HUES48 (cell line): ENCODE data around the gene MLLT3.

ENCODE experiments used
- H3K27ac ChIP-seq: one replicate; pipeline ENCODE4 v1.7.0; 2013; ENCODE audit warnings: low read depth, low read length, inconsistent platforms
- H3K27me3 ChIP-seq: 2 replicates; pipeline ENCODE4 v1.6.1; 2013; ENCODE audit warnings: mild to moderate bottlenecking, low read length; ENCODE audit not compliant: control insufficient read depth, insufficient read depth
- H3K36me3 ChIP-seq: 2 replicates; pipeline ENCODE4 v1.6.1; 2013; ENCODE audit warnings: low read length; ENCODE audit not compliant: control insufficient read depth, insufficient read depth
- H3K4me1 ChIP-seq: 2 replicates; pipeline ENCODE4 v1.6.1; 2013; ENCODE audit warnings: mild to moderate bottlenecking, low read length; ENCODE audit not compliant: control insufficient read depth, insufficient read depth
- H3K4me3 ChIP-seq: 2 replicates; pipeline ENCODE4 v1.5.1; 2013; ENCODE audit warnings: mild to moderate bottlenecking, low read depth, low read length
- H3K9ac ChIP-seq: 2 replicates; pipeline ENCODE4 v1.6.1; 2013; ENCODE audit warnings: mild to moderate bottlenecking, low read depth, low read length, moderate library complexity
- H3K9me3 ChIP-seq: 2 replicates; pipeline ENCODE4 v1.6.1; 2013; ENCODE audit warnings: low read length; ENCODE audit not compliant: control insufficient read depth, insufficient read depth

MLLT3 gene

GRCh38 chr9:20474496-20474895 lies 147.8 kb downstream of the MLLT3 start:
- H3K4me3 ChIP-seq, result no peak overlapping the region
- H3K27ac ChIP-seq, result no peak overlapping the region
- peaks cover 22% of the 10 kb centered on the region for H3K4me1 ChIP-seq
- H3K9ac ChIP-seq, result no peak overlapping the region
- no peaks in the 10 kb centered on the region for H3K27me3 ChIP-seq
- no peaks in the 10 kb centered on the region for H3K9me3 ChIP-seq
- no peaks in the 10 kb centered on the region for H3K36me3 ChIP-seq

- Histone ChIP-seq H3K36me3 (no peaks in the 10 kb centered on the region), H3K27me3 (no peaks in the 10 kb centered on the region), H3K9me3 (no peaks in the 10 kb centered on the region), H3K9ac (no peak overlapping the region), H3K4me3 (no peak overlapping the region), H3K27ac (no peak overlapping the region), H3K4me1 (peaks cover 19% of the 10 kb centered on the region)
Observed at GRCh38 chr9:20473515-20474013, 148.7 kb downstream of the MLLT3 start.

GRCh38 chr9:20472342-20473045 lies 149.8 kb downstream of the MLLT3 start:
- H3K9me3 ChIP-seq, result no peaks in the 10 kb centered on the region
- peaks cover 9% of the 10 kb centered on the region for H3K4me1 ChIP-seq
- H3K9ac ChIP-seq, result no peak overlapping the region
- no peak overlapping the region for H3K4me3 ChIP-seq
- no peaks in the 10 kb centered on the region for H3K27me3 ChIP-seq
- H3K27ac ChIP-seq, result no peak overlapping the region
- no peaks in the 10 kb centered on the region for H3K36me3 ChIP-seq

- Histone ChIP-seq H3K27me3 (no peaks in the 10 kb centered on the region), H3K4me1 (no peaks in the 10 kb centered on the region; the same call in 1 of the 2 replicates), H3K27ac (no peak overlapping the region), H3K4me3 (no peak overlapping the region), H3K36me3 (no peaks in the 10 kb centered on the region), H3K9me3 (no peaks in the 10 kb centered on the region), H3K9ac (no peak overlapping the region)
Observed at GRCh38 chr9:20466328-20467008, 155.8 kb downstream of the MLLT3 start.

- Histone ChIP-seq H3K4me1 (no peaks in the 10 kb centered on the region), H3K9ac (no peak overlapping the region), H3K36me3 (no peaks in the 10 kb centered on the region), H3K27ac (no peak overlapping the region), H3K9me3 (no peaks in the 10 kb centered on the region), H3K27me3 (no peaks in the 10 kb centered on the region), H3K4me3 (no peak overlapping the region)
Observed at GRCh38 chr9:20464242-20464641, 158.1 kb downstream of the MLLT3 start.

- H3K27ac ChIP-seq, result no peak overlapping the region
- H3K4me1 ChIP-seq, result no peaks in the 10 kb centered on the region
- no peak overlapping the region for H3K4me3 ChIP-seq
- H3K36me3 ChIP-seq, result no peaks in the 10 kb centered on the region
- no peak overlapping the region for H3K9ac ChIP-seq
- no peaks in the 10 kb centered on the region for H3K27me3 ChIP-seq
- H3K9me3 ChIP-seq, result no peaks in the 10 kb centered on the region
Observed at GRCh38 chr9:20463823-20464222, 158.5 kb downstream of the MLLT3 start.

- Histone ChIP-seq H3K4me3 (no peak overlapping the region), H3K4me1 (no peaks in the 10 kb centered on the region)
Observed at GRCh38 chr9:20462410-20462809, 159.9 kb downstream of the MLLT3 start.

GRCh38 chr9:20447291-20447690 lies 175.0 kb downstream of the MLLT3 start:
- Histone ChIP-seq H3K27ac (no peak overlapping the region), H3K9ac (no peak overlapping the region)

More at GRCh38 chr9:20462410-20462809, 159.9 kb downstream of the MLLT3 start:
- Histone ChIP-seq H3K36me3 (no peaks in the 10 kb centered on the region), H3K9me3 (no peaks in the 10 kb centered on the region), H3K9ac (no peak overlapping the region), H3K27ac (no peak overlapping the region), H3K27me3 (no peaks in the 10 kb centered on the region)

GRCh38 chr9:20446248-20446647 lies 176.1 kb downstream of the MLLT3 start:
- Histone ChIP-seq H3K27ac (no peak overlapping the region), H3K4me3 (no peak overlapping the region), H3K9me3 (no peaks in the 10 kb centered on the region), H3K36me3 (no peaks in the 10 kb centered on the region), H3K4me1 (peaks cover 11% of the 10 kb centered on the region; the same call in 1 of the 2 replicates), H3K27me3 (no peaks in the 10 kb centered on the region), H3K9ac (no peak overlapping the region)

More at GRCh38 chr9:20447291-20447690, 175.0 kb downstream of the MLLT3 start:
- H3K9me3 ChIP-seq, result no peaks in the 10 kb centered on the region
- H3K36me3 ChIP-seq, result no peaks in the 10 kb centered on the region
- no peak overlapping the region for H3K4me3 ChIP-seq
- H3K27me3 ChIP-seq, result no peaks in the 10 kb centered on the region
- peaks cover 1% of the 10 kb centered on the region; the same call in 1 of the 2 replicates for H3K4me1 ChIP-seq

GRCh38 chr9:20442461-20443319 lies 179.6 kb downstream of the MLLT3 start:
- no peaks in the 10 kb centered on the region for H3K36me3 ChIP-seq
- H3K9me3 ChIP-seq, result no peaks in the 10 kb centered on the region
- H3K27ac ChIP-seq, result no peak overlapping the region
- H3K27me3 ChIP-seq, result no peaks in the 10 kb centered on the region
- no peak overlapping the region for H3K4me3 ChIP-seq
- H3K4me1 ChIP-seq, result peaks cover 13% of the 10 kb centered on the region; the same call in 1 of the 2 replicates
- H3K9ac ChIP-seq, result no peak overlapping the region
